SH-SY5Y (cell line): ENCODE measurements around the gene ATP8A2.

Experiments
- GATA2 ChIP-seq: IDR thresholded peaks from 2 replicates; pipeline ENCODE4 v1.6.1; 2011; ENCODE audit warnings: mild to moderate bottlenecking, low read depth, low read length
- GATA3 ChIP-seq: IDR thresholded peaks from 2 replicates; pipeline ENCODE4 v1.6.1; 2011; ENCODE audit warnings: low read depth, mild to moderate bottlenecking, low read length, moderate library complexity

DNA sequence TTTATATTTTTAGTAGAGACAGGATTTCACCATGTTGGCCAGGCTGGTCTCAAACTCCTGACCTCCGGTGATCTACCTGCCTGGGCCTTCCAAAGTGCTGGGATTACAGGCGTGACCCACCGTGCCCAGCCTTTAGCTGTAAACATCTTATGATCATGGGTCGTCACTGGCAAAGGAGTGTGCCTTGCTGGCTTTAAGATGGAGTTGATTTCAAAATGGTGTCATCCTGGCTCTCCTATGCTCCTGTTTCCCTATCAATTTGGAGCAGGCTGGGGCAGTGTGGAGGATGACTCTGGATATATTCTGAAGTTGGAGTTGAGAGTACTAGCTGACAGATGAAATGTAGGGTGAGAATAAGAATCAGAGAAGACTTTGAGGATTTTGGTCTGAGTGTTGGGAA, 18.4 kb upstream of the ATP8A2 start:
- no peak for TF ChIP-seq GATA2
- TF ChIP-seq GATA3 = no peak
